ENCODE results near the gene OR14C36. TPM values are rescaled to one million over a fixed set of nuclear protein-coding genes. Genes with fewer than 3 reads are reported as not detected.

Gene OR14C36
- total and polyA plus RNA-seq, 2 donors from 2014 or later, result not detected

- H3K36me3 ChIP-seq (ENCODE audit: control insufficient read depth in 2 of 3, insufficient read depth in 3 of 3, low read length in 3 of 3), result no peaks in the 10 kb centered on the region
- peak in 1 of 5 donors; percentile 2 for DNase-seq
- H3K4me3 ChIP-seq (ENCODE audit: low read length in 3 of 3), result no peak overlapping the region
- H3K4me1 ChIP-seq (ENCODE audit: control insufficient read depth in 2 of 3, insufficient read depth in 2 of 3, low read depth in 1 of 3, low read length in 3 of 3), result no peaks in the 10 kb centered on the region
- TF ChIP-seq CTCF (IDR thresholded peaks at IDR 0.05; ENCODE audit: borderline replicate concordance, extremely low read depth, insufficient read depth), result no peak
- intact Hi-C loops (cut with DNase I), result no loop called here
- no peak overlapping the region for H3K27ac ChIP-seq (ENCODE audit: low read depth in 2 of 2, low read length in 2 of 2)
- H3K9me3 ChIP-seq (ENCODE audit: control insufficient read depth in 2 of 3, insufficient read depth in 1 of 3, low read length in 3 of 3), result peaks cover 0 to 4% (median 0%) of the 10 kb centered on the region in 3 donors
- no peak for FAIRE-seq
- no peak overlapping the region for H3K9ac ChIP-seq (ENCODE audit: low read length in 3 of 3)
- H3K27me3 ChIP-seq (ENCODE audit: control insufficient read depth, insufficient read depth, low read length), result no peaks in the 10 kb centered on the region
Measured at GRCh38 chr1:248373761-248374160, 25.2 kb downstream of the OR14C36 start.

- H3K4me1 ChIP-seq (ENCODE audit: control insufficient read depth in 2 of 3, insufficient read depth in 2 of 3, low read depth in 1 of 3, low read length in 3 of 3), result no peaks in the 10 kb centered on the region
- no peaks in the 10 kb centered on the region for H3K27me3 ChIP-seq (ENCODE audit: control insufficient read depth, insufficient read depth, low read length)
- FAIRE-seq (no peak), DNase-seq (no peak)
- no peak within 1 kb of the TSS for H3K4me3 ChIP-seq (ENCODE audit: low read length in 3 of 3)
- intact Hi-C loops (cut with DNase I), result no loop called here
- no peak for TF ChIP-seq CTCF (IDR thresholded peaks at IDR 0.05; ENCODE audit: borderline replicate concordance, extremely low read depth, insufficient read depth)
- H3K27ac ChIP-seq (ENCODE audit: low read depth in 2 of 2, low read length in 2 of 2), result no peak within 1 kb of the TSS
- H3K9me3 ChIP-seq (ENCODE audit: control insufficient read depth in 2 of 3, insufficient read depth in 1 of 3, low read length in 3 of 3), result no peaks in the 10 kb centered on the region
- H3K36me3 ChIP-seq (ENCODE audit: control insufficient read depth in 2 of 3, insufficient read depth in 3 of 3, low read length in 3 of 3), result no peaks in the 10 kb centered on the region
- no peak within 1 kb of the TSS for H3K9ac ChIP-seq (ENCODE audit: low read length in 3 of 3)
Measured at GRCh38 chr1:248375446-248375845, 26.9 kb downstream of the OR14C36 start, which contains the start of gene OR2T6. OR2T6 (plus strand) TSS chr1:248375746; CDS start chr1:248387609, 11,863 bp downstream.

GRCh38 chr1:248376916-248377315 lies 28.3 kb downstream of the OR14C36 start:
- Histone ChIP-seq H3K9me3 (ENCODE audit: control insufficient read depth in 2 of 3, insufficient read depth in 1 of 3, low read length in 3 of 3) (no peaks in the 10 kb centered on the region), H3K27ac (ENCODE audit: low read depth in 2 of 2, low read length in 2 of 2) (no peak overlapping the region), H3K9ac (ENCODE audit: low read length in 3 of 3) (no peak overlapping the region), H3K4me1 (ENCODE audit: control insufficient read depth in 2 of 3, insufficient read depth in 2 of 3, low read depth in 1 of 3, low read length in 3 of 3) (no peaks in the 10 kb centered on the region), H3K36me3 (ENCODE audit: control insufficient read depth in 2 of 3, insufficient read depth in 3 of 3, low read length in 3 of 3) (no peaks in the 10 kb centered on the region), H3K27me3 (ENCODE audit: control insufficient read depth, insufficient read depth, low read length) (no peaks in the 10 kb centered on the region), H3K4me3 (ENCODE audit: low read length in 3 of 3) (no peak overlapping the region)
- no peak for TF ChIP-seq CTCF (IDR thresholded peaks at IDR 0.05; ENCODE audit: borderline replicate concordance, extremely low read depth, insufficient read depth)
- intact Hi-C loops (cut with DNase I), result no loop called here
- FAIRE-seq (no peak), DNase-seq (no peak)

GRCh38 chr1:248380854-248381253 lies 32.3 kb downstream of the OR14C36 start:
- TF ChIP-seq CTCF (IDR thresholded peaks at IDR 0.05; ENCODE audit: borderline replicate concordance, extremely low read depth, insufficient read depth), result no peak
- DNase-seq, result no peak
- Histone ChIP-seq H3K36me3 (ENCODE audit: control insufficient read depth in 2 of 3, insufficient read depth in 3 of 3, low read length in 3 of 3) (no peaks in the 10 kb centered on the region), H3K27me3 (ENCODE audit: control insufficient read depth, insufficient read depth, low read length) (no peaks in the 10 kb centered on the region), H3K4me3 (ENCODE audit: low read length in 3 of 3) (no peak overlapping the region), H3K27ac (ENCODE audit: low read depth in 2 of 2, low read length in 2 of 2) (no peak overlapping the region), H3K9me3 (ENCODE audit: control insufficient read depth in 2 of 3, insufficient read depth in 1 of 3, low read length in 3 of 3) (no peaks in the 10 kb centered on the region), H3K9ac (ENCODE audit: low read length in 3 of 3) (no peak overlapping the region), H3K4me1 (ENCODE audit: control insufficient read depth in 2 of 3, insufficient read depth in 2 of 3, low read depth in 1 of 3, low read length in 3 of 3) (no peaks in the 10 kb centered on the region)
- no peak for FAIRE-seq
- intact Hi-C loops (cut with DNase I), result no loop called here

Data from kidney (tissue), 14 donors.